OCI-LY1 (cell line): ENCODE measurements around the gene CYGB.

Source experiments
- CTCF ChIP-seq: fragments of 200-600 bp; sonication (generic), shearing (Covaris generic); IDR thresholded peaks from 2 replicates; pipeline ENCODE4 v1.5.1; 2017; ENCODE audit warnings: mild to moderate bottlenecking, antibody characterized with exemption, low read length, moderate library complexity, mixed read lengths
- EZH2 ChIP-seq: fragments of 200-600 bp; sonication (generic), shearing (Covaris generic); IDR thresholded peaks from 2 replicates; pipeline ENCODE4 v1.8.0; 2017; ENCODE audit warnings: borderline replicate concordance, mixed run types, mild to moderate bottlenecking, antibody characterized with exemption, low read length, moderate library complexity, mixed read lengths

- TF ChIP-seq CTCF, result no peak
- no peak for TF ChIP-seq EZH2
These were observed 2.4 kb downstream of the CYGB start for GRCh38 chr17:76534831-76535732.
